ENCODE measurements around the gene SLC22A6. TPM values are rescaled to one million over a fixed set of nuclear protein-coding genes. Genes with fewer than 3 reads are reported as not detected.
A peak's percentile ranks its signal among the peaks of the same experiment; 100 is the strongest.
"Not testable (repeated sequence)": the region's sequence is repeated elsewhere in the genome, so short reads cannot be mapped to it uniquely, and the experiment has no call there.

Gene SLC22A6
- total and polyA plus RNA-seq, 2 experiments from 2014 or later = not detected

DNA sequence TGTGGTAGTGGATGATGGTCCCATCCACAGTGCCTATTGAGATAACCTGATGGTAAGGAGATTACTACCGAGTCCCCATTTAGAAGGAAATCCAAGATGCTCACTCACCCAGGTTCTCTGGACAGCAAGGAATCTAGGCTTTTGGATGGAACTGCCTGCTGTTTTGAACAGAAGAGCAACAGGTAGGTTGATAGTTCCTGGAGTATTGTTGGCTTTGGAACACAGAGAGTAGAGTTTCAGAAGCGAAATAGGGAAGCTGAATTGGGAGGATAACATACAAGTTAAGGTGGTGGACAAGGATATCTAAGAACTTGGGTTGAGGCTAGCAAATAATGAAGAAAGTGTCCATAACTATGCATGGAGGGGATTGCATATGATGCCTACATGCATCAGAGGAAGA, 27.6 kb downstream of the SLC22A6 start:
- TF ChIP-seq, protein P1, sequence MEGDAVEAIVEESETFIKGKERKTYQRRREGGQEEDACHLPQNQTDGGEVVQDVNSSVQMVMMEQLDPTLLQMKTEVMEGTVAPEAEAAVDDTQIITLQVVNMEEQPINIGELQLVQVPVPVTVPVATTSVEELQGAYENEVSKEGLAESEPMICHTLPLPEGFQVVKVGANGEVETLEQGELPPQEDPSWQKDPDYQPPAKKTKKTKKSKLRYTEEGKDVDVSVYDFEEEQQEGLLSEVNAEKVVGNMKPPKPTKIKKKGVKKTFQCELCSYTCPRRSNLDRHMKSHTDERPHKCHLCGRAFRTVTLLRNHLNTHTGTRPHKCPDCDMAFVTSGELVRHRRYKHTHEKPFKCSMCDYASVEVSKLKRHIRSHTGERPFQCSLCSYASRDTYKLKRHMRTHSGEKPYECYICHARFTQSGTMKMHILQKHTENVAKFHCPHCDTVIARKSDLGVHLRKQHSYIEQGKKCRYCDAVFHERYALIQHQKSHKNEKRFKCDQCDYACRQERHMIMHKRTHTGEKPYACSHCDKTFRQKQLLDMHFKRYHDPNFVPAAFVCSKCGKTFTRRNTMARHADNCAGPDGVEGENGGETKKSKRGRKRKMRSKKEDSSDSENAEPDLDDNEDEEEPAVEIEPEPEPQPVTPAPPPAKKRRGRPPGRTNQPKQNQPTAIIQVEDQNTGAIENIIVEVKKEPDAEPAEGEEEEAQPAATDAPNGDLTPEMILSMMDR (IDR thresholded peaks at IDR 0.05; ENCODE audit: low read depth, low read length) = no peak
- Histone ChIP-seq H3K27ac (no peak overlapping the region), H3K4me3 (no peak overlapping the region), H3K36me3 (no peaks in the 10 kb centered on the region), H3K4me1 (ENCODE audit: low read depth) (peaks cover 5% of the 10 kb centered on the region), H3K27me3 (no peaks in the 10 kb centered on the region), H3K9me3 (ENCODE audit: low read depth) (no peaks in the 10 kb centered on the region)
- DNase-seq (ENCODE audit: low read depth in 1 of 2, low spot score in 1 of 2) = no peak

- Histone ChIP-seq H3K4me3 (no peak overlapping the region), H3K9me3 (ENCODE audit: low read depth) (no peaks in the 10 kb centered on the region), H3K27me3 (no peaks in the 10 kb centered on the region), H3K36me3 (no peaks in the 10 kb centered on the region), H3K4me1 (ENCODE audit: low read depth) (peaks cover 5% of the 10 kb centered on the region), H3K27ac (no peak overlapping the region)
- DNase-seq (ENCODE audit: low read depth in 1 of 2, low spot score in 1 of 2) = no peak
- TF ChIP-seq, protein P1 (IDR thresholded peaks at IDR 0.05; ENCODE audit: low read depth, low read length) = no peak
Observed at GRCh38 chr11:62954478-62954877, 30.3 kb downstream of the SLC22A6 start.

DNA sequence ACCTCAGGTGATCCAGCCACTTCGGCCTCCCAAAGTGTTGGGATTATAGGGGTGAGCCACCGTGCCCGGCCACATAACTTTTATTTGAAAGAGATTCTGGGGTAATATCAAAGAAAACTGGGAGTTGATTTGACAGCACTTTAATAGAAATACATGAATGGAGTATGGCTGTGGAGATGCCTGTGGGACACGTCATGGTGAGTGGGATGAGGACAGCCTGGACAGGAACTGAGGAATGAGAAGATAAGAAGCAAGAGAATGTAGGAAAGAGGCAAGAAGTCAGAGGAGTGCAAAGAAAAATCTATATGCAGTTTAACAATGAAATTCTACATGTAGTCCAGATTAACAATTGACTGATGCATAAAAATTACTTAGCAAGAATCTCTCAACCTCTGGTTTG, 31.0 kb downstream of the SLC22A6 start:
- peaks cover 2% of the 10 kb centered on the region for H3K4me1 ChIP-seq (ENCODE audit: low read depth)
- no peak overlapping the region for H3K4me3 ChIP-seq
- no peaks in the 10 kb centered on the region for H3K27me3 ChIP-seq
- no peak overlapping the region for H3K27ac ChIP-seq
- TF ChIP-seq, protein P1 (IDR thresholded peaks at IDR 0.05; ENCODE audit: low read depth, low read length) = no peak
- no peaks in the 10 kb centered on the region for H3K9me3 ChIP-seq (ENCODE audit: low read depth)
- no peaks in the 10 kb centered on the region for H3K36me3 ChIP-seq
- peak in 1 of 2 donors; percentile 60 for DNase-seq (ENCODE audit: low read depth in 1 of 2, low spot score in 1 of 2)

- Histone ChIP-seq H3K9me3 (ENCODE audit: low read depth) (no peaks in the 10 kb centered on the region), H3K27me3 (no peaks in the 10 kb centered on the region), H3K27ac (no peak overlapping the region), H3K4me3 (no peak overlapping the region), H3K4me1 (ENCODE audit: low read depth) (no peaks in the 10 kb centered on the region), H3K36me3 (no peaks in the 10 kb centered on the region)
- no peak for DNase-seq (ENCODE audit: low read depth in 1 of 2, low spot score in 1 of 2)
- TF ChIP-seq, protein P1 (IDR thresholded peaks at IDR 0.05; ENCODE audit: low read depth, low read length) = no peak
Observed at GRCh38 chr11:62948765-62949320, 35.9 kb downstream of the SLC22A6 start.

DNA sequence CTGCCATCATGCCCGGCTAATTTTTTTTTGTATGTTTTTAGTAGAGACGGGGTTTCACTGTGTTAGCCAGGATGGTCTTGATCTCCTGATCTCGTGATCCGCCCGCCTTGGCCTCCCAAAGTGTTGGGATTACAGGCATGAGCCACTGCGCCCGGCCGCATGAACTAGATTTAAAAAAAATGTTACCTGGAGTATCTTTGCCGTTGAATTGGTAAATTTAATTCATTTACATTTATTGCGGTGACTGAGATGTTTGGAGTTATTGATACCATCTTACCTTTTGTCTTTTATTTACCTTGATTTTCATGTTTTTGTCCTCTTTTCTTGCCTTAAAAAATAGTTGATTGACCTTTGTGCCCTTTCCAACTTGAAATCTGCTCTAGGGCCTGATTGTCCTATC, 39.2 kb downstream of the SLC22A6 start:
- H3K36me3 ChIP-seq; H3K4me1 ChIP-seq (ENCODE audit: low read depth); H3K9me3 ChIP-seq (ENCODE audit: low read depth); DNase-seq (ENCODE audit: low read depth in 1 of 2, low spot score in 1 of 2); H3K4me3 ChIP-seq; H3K27ac ChIP-seq; H3K27me3 ChIP-seq: not testable (repeated sequence)

DNA sequence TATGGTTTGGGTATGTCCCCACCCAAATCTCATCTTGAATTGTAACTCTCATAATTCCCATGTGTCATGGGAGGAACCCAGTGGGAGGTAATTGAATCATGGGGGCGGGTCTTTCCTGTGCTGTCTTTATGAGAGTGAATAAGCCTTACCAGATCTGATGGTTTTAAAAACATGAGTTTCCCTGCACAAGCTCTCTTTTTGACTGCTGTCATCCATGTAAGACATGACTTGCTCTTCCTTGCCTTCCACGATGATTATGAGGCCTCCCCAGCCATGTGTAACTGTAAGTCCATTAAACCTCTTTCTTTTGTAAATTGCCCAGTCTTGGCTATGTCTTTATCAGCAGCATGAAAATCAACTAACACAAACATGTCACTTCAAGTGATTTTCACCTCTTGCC, 47.2 kb downstream of the SLC22A6 start:
- not testable (repeated sequence) for H3K36me3 ChIP-seq

DNA sequence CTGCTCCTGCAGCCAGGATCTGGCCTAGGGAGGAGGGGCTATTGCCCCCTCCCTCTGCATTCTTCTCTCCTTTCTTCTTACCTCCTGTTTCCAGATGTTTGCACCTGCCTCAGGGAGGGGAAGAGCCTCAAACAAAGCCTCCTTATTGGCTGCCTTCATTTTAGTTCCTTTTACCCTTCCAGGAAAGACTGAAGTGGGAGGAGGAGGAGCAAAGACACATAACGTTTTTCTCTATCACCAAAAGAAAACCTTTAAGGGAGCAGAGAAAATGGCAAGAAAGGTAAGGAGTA, 50.3 kb downstream of the SLC22A6 start:
- TF ChIP-seq, protein P1 (IDR thresholded peaks at IDR 0.05; ENCODE audit: low read depth, low read length) = no peak
- peaks cover 10% of the 10 kb centered on the region for H3K4me1 ChIP-seq (ENCODE audit: low read depth)

More for the DNA sequence above, 47.2 kb downstream of the SLC22A6 start:
- not testable (repeated sequence) for H3K27ac ChIP-seq; H3K4me3 ChIP-seq; DNase-seq (ENCODE audit: low read depth in 1 of 2, low spot score in 1 of 2); H3K9me3 ChIP-seq (ENCODE audit: low read depth); H3K27me3 ChIP-seq; H3K4me1 ChIP-seq (ENCODE audit: low read depth)

More for the DNA sequence above, 50.3 kb downstream of the SLC22A6 start:
- no peak for DNase-seq (ENCODE audit: low read depth in 1 of 2, low spot score in 1 of 2)
- no peaks in the 10 kb centered on the region for H3K36me3 ChIP-seq
- H3K27ac ChIP-seq = no peak overlapping the region
- H3K27me3 ChIP-seq = no peaks in the 10 kb centered on the region
- H3K4me3 ChIP-seq = no peak overlapping the region
- H3K9me3 ChIP-seq (ENCODE audit: low read depth) = no peaks in the 10 kb centered on the region
